Activated naive CD4-positive, alpha-beta T cell treated with anti-CD3 and anti-CD28 coated beads, Interleukin-2, amount 50 U/mL, for 24 hours (primary cell): ENCODE data around the gene CUX1.
"Not testable (repeated sequence)": the region's sequence is repeated elsewhere in the genome, so short reads cannot be mapped to it uniquely, and the experiment has no call there.

ENCODE experiments used
- H3K27ac Mint-ChIP-seq: one replicate; pipeline ENCODE4 v1.8.0; 2021; ENCODE audit warnings: mild to moderate bottlenecking, mixed read lengths
- H3K27me3 Mint-ChIP-seq: one replicate; pipeline ENCODE4 v1.8.0; 2021; ENCODE audit warnings: mixed read lengths
- H3K36me3 Mint-ChIP-seq: one replicate; pipeline ENCODE4 v1.8.0; 2021; ENCODE audit warnings: mixed read lengths
- H3K4me1 Mint-ChIP-seq: one replicate; pipeline ENCODE4 v1.8.0; 2021; ENCODE audit warnings: mixed read lengths
- H3K4me3 Mint-ChIP-seq: one replicate; pipeline ENCODE4 v1.8.0; 2021; ENCODE audit warnings: mild to moderate bottlenecking, mixed read lengths
- H3K9me3 Mint-ChIP-seq: one replicate; pipeline ENCODE4 v1.8.0; 2021; ENCODE audit warnings: mixed read lengths

CUX1 gene

DNA sequence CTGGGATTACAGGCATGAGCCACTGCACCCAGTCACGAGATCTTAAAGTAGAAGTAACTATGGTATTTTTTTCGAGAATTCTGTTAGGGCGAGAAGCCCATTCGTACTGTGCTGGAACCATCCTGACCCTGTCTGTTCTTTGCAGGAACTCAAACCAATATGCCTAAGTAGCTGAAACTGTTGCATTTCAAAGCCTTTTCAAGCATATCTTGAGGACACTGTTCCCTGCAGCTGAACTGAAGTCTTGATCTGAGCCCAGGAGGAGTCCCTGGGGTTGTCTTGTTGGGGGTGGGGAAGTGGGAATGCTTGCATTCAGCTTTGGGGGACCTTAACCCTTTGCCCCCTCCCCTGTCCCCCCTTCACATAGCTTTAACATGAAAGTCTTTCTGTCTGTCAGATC is 61.5 kb downstream of the CUX1 start:
- peaks cover 24% of the 10 kb centered on the region for H3K4me1 Mint-ChIP-seq
- H3K27me3 Mint-ChIP-seq = no peaks in the 10 kb centered on the region
- no peak overlapping the region for H3K4me3 Mint-ChIP-seq
- no peaks in the 10 kb centered on the region for H3K36me3 Mint-ChIP-seq
- H3K9me3 Mint-ChIP-seq = no peaks in the 10 kb centered on the region
- no peak overlapping the region for H3K27ac Mint-ChIP-seq

- H3K4me1 Mint-ChIP-seq = peaks cover 31% of the 10 kb centered on the region
- H3K27ac Mint-ChIP-seq = no peak overlapping the region
- no peaks in the 10 kb centered on the region for H3K27me3 Mint-ChIP-seq
- H3K4me3 Mint-ChIP-seq = no peak overlapping the region
- H3K36me3 Mint-ChIP-seq = no peaks in the 10 kb centered on the region
- no peaks in the 10 kb centered on the region for H3K9me3 Mint-ChIP-seq
These were observed 62.1 kb downstream of the CUX1 start for GRCh38 chr7:101879565-101879964.

DNA sequence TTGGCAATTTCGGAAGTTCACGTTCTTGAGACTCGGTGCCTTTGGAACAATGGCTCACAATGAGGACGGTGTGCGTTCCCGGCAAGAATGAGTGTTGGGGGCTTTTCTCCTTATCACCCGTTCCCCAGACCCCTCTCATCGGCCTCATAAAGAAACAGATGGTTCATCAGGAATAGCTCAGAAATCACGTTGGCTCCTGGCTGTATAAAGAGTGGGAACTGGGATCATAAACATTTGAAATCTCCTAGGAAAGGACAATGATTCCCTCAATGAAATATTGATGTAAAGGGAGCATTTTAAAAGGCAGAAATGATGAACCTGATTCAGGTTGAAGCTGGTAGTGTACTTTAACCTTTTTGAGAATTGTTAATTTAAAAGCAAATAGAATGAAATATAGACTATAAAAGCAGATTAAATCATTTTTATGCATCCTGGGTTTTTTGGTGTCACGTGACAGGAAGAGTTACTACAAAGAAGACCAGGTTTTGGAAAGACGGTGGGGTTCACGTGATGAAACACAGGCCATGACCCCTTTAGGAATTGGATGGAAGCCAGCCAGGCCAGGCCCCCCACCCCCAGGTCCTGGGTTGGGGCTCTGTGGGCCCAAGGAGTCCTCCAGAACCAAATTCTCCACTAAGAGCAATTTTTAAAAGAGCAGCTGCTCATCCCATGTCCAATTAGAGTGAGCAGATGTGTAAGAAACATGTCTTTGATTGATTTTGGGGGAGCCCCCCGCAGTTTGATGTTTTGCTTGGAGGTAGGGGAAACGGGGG is 63.0 kb downstream of the CUX1 start:
- Mint-ChIP-seq H3K36me3 (no peaks in the 10 kb centered on the region), H3K4me3 (no peak overlapping the region), H3K27ac (peak overlapping the region; percentile 21)

GRCh38 chr7:101882005-101882421 is 64.6 kb downstream of the CUX1 start:
- H3K27ac Mint-ChIP-seq = no peak overlapping the region
- no peaks in the 10 kb centered on the region for H3K9me3 Mint-ChIP-seq
- no peak overlapping the region for H3K4me3 Mint-ChIP-seq
- H3K27me3 Mint-ChIP-seq = no peaks in the 10 kb centered on the region
- no peaks in the 10 kb centered on the region for H3K36me3 Mint-ChIP-seq
- peaks cover 47% of the 10 kb centered on the region for H3K4me1 Mint-ChIP-seq

More for the DNA sequence above, 63.0 kb downstream of the CUX1 start:
- Mint-ChIP-seq H3K4me1 (peaks cover 40% of the 10 kb centered on the region), H3K27me3 (no peaks in the 10 kb centered on the region), H3K9me3 (no peaks in the 10 kb centered on the region)

DNA sequence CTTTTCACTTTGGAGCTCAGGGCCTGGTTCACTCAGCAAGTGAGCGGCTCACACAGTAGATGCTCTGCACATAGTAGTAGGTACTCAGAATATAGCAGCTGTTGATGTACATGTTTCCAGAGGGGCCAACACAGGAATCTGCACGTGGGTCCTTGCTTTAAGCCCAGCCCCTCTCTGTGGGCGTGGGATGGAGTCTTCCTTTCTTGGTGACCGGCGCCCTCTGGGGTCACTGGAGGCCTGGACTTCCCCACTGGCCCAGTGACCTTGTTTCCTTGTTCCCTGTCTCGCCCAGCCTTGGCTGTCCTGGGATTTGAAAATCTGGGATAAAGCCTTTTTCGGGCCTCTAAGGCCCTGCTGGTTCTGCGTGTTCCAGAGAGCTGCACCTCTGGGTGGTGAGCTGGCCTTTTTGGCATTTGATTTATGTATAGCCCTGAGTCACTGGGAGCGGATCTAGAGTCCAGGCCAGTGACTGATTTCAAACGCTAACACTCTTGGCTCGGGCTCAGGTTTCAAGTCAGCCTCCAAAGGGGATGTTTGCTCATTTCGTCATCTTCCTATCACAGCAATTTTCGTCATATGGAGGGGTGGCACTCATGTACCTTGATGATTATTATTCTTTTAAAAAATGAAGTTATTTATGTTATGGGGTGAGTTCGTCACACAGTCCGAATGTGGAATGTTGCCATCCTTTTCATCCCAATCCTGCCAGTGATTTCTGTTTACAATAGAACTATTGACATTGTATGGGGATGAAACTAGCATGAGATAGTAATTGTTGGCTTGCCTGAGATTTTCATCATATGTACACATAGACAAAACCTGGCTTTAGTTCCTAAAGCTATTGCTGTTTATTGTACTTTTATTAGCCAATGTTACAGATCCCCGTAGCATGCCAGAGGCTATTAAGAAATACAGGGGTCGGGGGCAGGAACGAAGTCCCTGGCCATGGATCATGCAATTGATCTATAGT is 65.5 kb downstream of the CUX1 start:
- Mint-ChIP-seq H3K4me1 (peaks cover 47% of the 10 kb centered on the region), H3K27me3 (no peaks in the 10 kb centered on the region), H3K27ac (no peak overlapping the region), H3K36me3 (no peaks in the 10 kb centered on the region), H3K9me3 (no peaks in the 10 kb centered on the region), H3K4me3 (no peak overlapping the region)

- H3K36me3 Mint-ChIP-seq = no peaks in the 10 kb centered on the region
- H3K9me3 Mint-ChIP-seq = no peaks in the 10 kb centered on the region
- H3K4me1 Mint-ChIP-seq = peaks cover 45% of the 10 kb centered on the region
- H3K27ac Mint-ChIP-seq = peak overlapping the region; percentile 38
- H3K4me3 Mint-ChIP-seq = peak overlapping the region; percentile 53
- no peaks in the 10 kb centered on the region for H3K27me3 Mint-ChIP-seq
These were observed 67.5 kb downstream of the CUX1 start for GRCh38 chr7:101884671-101885596.

GRCh38 chr7:101885597-101885955 is 68.2 kb downstream of the CUX1 start:
- H3K27me3 Mint-ChIP-seq = no peaks in the 10 kb centered on the region
- H3K9me3 Mint-ChIP-seq = no peaks in the 10 kb centered on the region
- no peak overlapping the region for H3K4me3 Mint-ChIP-seq
- H3K27ac Mint-ChIP-seq = no peak overlapping the region
- H3K4me1 Mint-ChIP-seq = peaks cover 40% of the 10 kb centered on the region
- no peaks in the 10 kb centered on the region for H3K36me3 Mint-ChIP-seq

DNA sequence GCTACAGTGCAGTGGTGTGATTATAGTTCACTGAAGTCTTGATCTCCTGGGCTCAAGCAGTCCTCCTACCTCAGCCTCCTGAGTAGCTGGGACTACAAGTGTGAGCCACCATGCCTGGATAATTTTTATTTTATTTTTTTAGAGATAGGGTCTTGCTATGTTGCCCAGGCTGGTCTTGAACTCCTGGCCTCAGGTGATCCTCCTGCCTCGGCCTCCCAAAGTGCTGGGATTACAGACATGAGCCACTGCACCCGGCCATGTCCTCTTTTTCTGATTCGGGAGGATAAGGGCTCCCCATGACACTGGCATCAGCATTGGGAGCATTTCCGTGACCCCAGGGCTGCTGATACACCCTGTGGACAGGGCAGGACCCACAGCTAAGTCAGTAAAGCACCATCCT is 69.9 kb downstream of the CUX1 start:
- H3K27ac Mint-ChIP-seq, H3K36me3 Mint-ChIP-seq, H3K27me3 Mint-ChIP-seq, H3K4me3 Mint-ChIP-seq, H3K9me3 Mint-ChIP-seq: not testable (repeated sequence)
- H3K4me1 Mint-ChIP-seq = peaks cover 34% of the 10 kb centered on the region

DNA sequence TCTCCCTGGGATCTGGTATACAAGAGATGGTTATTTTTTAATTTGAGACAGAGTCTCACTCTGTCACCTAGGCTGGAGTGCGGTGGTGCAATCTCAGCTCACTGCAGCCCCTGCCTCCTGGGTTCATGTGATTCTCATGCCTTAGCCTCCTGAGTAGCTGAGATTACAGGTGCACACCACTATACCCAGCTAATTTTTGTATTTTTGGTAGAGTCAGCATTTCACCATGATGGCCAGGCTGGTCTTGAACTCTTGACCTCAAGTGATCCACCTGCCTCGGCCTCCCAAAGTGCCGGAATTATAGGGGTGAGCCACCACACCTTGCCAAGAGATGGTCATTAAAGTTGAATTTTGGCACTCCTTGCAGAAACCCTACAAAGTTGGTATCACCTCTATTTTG is 71.1 kb downstream of the CUX1 start:
- peaks cover 38% of the 10 kb centered on the region for H3K4me1 Mint-ChIP-seq
- H3K9me3 Mint-ChIP-seq, H3K36me3 Mint-ChIP-seq, H3K27ac Mint-ChIP-seq, H3K27me3 Mint-ChIP-seq, H3K4me3 Mint-ChIP-seq: not testable (repeated sequence)

- H3K9me3 Mint-ChIP-seq = no peaks in the 10 kb centered on the region
- H3K36me3 Mint-ChIP-seq = no peaks in the 10 kb centered on the region
- peaks cover 23% of the 10 kb centered on the region for H3K4me1 Mint-ChIP-seq
- H3K27me3 Mint-ChIP-seq = no peaks in the 10 kb centered on the region
- H3K27ac Mint-ChIP-seq = no peak overlapping the region
- no peak overlapping the region for H3K4me3 Mint-ChIP-seq
These were observed 73.5 kb downstream of the CUX1 start for GRCh38 chr7:101890749-101891523.

DNA sequence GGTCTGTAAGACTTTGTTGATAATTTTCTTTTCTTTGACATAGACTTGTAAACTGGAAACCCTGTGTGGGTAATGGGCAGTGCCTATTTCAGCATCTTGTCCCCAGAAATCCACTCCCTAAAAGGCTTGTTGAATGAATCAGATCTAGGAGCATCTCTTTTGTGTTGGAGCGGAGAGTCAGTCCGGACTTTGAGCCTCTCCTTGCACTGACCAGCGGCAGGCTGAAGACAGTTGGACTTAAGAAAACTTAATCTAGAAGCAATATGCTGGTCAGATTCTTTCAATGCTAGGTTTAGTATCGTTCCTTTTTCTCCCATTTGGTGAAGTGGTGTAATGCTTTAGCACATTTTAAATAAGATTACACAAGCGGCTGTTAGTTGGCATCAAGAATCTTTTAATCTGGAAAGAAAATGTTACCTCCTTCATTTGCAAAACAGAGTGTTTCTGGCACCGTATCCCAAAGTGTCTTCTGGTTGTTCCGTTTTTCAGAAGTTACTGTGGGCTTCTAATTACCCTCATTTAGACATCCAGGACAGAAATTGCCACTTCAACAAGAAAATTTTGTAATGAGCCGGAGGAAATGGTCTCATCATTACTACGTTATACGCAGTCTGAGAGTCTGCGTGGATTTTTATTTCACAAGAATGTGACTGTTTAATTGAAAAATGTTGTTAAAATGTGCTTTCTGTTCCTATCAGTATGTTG is 74.7 kb downstream of the CUX1 start:
- Mint-ChIP-seq H3K27me3 (no peaks in the 10 kb centered on the region), H3K4me1 (peaks cover 21% of the 10 kb centered on the region), H3K36me3 (no peaks in the 10 kb centered on the region), H3K4me3 (no peak overlapping the region), H3K9me3 (no peaks in the 10 kb centered on the region), H3K27ac (no peak overlapping the region)

DNA sequence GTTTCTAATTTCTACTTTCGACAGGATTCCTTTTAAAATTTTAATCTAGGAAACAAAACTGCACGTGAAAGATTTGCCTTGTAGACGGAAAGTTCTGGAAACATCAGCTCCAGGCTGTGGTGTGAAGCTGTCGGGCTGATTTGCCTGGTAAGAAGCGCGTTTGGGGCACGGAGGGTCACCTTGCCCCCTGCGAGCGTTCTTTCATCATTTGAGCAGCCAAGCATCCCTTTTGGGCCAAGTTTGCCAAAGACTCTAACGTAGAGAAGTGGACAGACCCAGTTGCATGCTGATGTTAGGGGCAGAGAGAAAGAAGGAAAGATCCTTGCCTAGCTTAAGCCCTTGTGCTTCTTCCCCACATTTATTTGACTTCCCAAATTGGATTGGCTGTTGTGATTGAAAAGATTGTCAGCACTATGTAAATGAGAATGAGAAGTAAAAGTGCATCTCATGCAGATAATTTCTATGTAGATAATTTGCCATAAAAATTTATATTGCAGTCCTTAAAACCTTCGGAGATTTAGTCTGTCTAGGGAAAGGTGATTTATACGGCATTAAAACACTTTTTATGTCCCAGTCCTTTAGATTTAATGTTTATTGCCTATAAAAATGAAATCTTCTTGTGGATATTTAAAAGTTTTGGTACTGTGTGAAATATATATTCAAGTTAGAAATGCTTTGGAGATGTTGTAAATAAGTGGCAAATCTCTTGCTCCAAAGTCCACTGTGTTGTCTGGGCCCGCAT is 76.1 kb downstream of the CUX1 start:
- no peaks in the 10 kb centered on the region for H3K36me3 Mint-ChIP-seq
- H3K27ac Mint-ChIP-seq = no peak overlapping the region
- H3K4me1 Mint-ChIP-seq = peaks cover 17% of the 10 kb centered on the region
- no peaks in the 10 kb centered on the region for H3K9me3 Mint-ChIP-seq
- H3K4me3 Mint-ChIP-seq = no peak overlapping the region
- H3K27me3 Mint-ChIP-seq = no peaks in the 10 kb centered on the region

DNA sequence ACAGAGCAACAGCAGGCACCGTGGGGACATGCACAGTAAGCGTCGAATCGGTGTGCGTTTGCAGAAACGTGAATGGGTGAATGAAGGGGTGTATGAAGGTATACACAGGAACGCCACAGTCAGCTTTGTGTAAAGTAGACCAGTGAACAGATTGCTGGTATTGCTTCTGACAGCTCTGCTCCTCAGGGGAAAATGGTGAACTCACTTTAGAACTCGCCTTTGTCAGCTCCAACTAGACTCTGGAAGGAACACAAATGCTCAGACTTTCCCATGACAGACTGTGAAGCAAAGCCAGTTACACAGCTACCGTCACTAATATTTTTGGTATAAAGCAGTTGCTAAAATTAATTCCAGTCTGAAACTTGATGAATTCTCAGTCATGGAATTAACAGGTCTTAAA is 78.9 kb downstream of the CUX1 start:
- Mint-ChIP-seq H3K9me3 (no peaks in the 10 kb centered on the region), H3K4me1 (peaks cover 17% of the 10 kb centered on the region), H3K36me3 (no peaks in the 10 kb centered on the region), H3K4me3 (no peak overlapping the region), H3K27ac (no peak overlapping the region), H3K27me3 (no peaks in the 10 kb centered on the region)

DNA sequence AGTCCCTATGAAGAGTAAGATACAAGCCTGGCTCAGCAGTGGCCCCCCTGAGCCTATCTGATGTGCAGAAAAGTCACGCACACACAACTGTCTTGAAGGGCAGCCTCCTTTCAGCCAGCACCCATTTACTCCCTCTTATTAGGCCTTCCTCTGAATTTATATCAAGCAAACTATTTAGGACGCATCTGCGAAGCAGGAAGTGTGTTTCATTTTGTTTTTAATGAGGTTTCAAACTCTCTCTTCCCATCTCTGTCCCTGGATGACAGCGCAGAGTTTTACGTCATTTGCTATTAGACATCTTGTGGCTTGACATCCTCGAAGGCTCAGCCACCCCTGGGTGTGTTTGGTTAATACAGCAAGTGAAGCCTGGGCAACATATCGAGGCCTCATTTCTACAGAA is 79.5 kb downstream of the CUX1 start:
- Mint-ChIP-seq H3K4me1 (peaks cover 16% of the 10 kb centered on the region), H3K27ac (no peak overlapping the region), H3K27me3 (no peaks in the 10 kb centered on the region), H3K4me3 (no peak overlapping the region), H3K36me3 (no peaks in the 10 kb centered on the region), H3K9me3 (no peaks in the 10 kb centered on the region)
